Activated CD8-positive, alpha-beta memory T cell treated with anti-CD3 and anti-CD28 coated beads for 1 hour (primary cell): Measurements from ENCODE around the gene TOP3A.
A peak's percentile ranks its signal among the peaks of the same experiment; 100 is the strongest.
"Not testable (repeated sequence)": the region's sequence is repeated elsewhere in the genome, so short reads cannot be mapped to it uniquely, and the experiment has no call there.

ENCODE experiments used
- DNase-seq, 2 donors: peaks; one replicate each; pipeline ENCODE4 v3.0.0-alpha.2; 2020; ENCODE audit warnings: low read depth in 1 of 2; ENCODE audit errors: extremely low read depth in 1 of 2

The TOP3A gene

DNA sequence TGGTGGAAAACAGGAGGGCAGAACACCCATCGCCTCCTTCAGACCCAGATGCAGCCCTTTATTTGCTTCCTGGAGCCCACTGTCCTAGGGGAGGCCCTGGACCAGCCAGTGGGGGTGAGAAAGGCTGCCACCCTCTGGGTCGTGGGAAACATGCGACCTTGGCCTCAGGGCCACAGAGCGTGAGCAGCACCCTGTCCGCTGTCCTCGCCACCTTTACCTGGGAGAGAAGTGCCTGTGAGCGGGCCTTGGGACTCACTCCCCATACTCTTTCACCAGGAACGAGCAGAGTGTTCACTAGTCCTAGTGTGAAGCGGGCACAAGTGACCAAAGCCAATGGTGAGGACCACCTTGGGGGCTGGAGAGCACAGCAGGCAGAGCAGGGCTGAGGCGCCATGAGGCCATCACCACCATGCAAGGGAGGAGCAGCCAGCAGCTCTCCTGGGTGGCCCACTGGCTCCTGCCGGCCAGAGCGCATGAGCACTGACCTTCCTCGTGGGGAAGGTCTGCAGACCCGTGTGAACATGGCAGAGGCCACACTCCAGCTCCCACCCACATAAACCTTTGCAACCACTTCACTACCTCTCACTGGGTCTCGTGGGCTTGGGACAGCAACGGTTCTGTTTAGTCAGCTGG is 8.8 kb upstream of the TOP3A start:
- DNase-seq: no peak

DNA sequence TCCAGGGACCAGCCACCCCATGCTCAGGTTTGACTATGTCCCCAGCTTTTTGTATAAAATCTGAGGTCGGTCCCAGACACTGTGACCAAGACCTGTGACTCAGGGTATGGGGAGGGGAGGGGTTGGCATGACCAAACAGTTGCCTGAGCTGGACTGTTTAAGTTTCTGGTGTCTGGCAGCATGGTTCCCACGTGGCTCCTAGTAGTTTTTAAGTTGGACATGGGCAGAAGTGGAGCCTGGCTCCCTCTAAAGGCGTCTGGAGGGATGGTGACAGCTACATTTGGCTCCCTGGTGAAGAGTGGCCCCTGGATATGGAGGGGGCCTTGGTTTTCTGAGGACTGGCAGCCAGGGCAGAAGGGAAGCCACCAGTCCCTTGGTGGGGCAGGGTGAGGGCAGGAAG is 8.2 kb upstream of the TOP3A start:
- no peak for DNase-seq

DNA sequence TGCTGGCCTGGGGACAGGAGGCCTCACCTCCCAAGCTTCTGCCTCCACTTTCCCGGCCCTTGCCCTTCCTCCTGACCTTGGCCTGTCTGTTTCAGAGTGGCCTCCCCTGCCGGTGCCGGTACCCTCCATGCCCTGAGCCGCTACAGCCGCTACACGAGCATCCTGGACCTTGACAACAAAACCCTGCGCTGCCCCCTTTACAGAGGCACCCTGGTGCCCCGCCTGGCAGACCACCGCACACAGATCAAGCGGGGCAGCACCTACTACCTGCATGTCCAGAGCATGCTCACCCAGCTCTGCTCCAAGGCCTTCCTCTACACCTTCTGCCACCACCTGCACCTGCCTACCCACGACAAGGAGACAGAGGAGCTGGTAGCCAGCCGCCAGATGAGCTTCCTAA is 7.7 kb upstream of the TOP3A start:
- no peak for DNase-seq

DNA sequence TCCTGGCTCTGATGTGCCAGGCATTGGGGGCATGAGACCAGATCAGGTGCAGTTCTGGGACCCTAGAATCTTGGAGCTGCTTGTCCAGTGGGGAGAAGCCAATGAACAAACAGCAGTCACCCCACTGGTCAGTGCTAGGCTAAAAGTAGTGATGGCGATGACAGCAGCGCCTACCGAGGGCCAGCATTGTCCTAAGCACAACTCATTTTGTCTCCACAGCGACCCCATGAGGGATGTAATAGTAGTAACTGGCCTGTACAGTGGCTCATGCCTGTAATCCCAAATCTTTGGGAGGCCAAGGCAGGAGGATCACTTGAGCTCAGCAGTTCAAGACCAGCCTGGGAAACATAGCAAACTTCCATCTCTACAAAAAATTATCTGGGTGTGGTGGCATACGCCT is 6.5 kb upstream of the TOP3A start:
- DNase-seq: no peak

DNA sequence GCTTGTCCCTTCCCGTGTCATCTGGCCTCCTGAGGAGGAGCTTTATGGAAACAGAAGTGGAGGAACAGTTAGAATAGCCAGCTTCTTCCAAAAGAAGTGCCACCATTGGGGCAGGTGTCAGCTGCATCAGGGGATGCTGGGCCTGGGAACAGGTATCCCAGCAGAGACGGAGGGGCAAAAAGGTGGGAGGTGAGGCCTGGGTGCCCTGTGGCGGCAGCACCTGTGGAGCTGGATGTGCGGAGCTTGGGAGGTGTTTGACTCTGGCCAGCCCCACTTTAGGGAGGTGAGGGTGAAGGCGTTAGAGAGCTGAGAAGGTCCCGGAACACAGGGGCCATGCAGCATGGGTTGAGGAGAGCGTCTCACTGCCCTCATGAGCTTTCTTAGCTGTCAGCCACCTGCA is 5.5 kb upstream of the TOP3A start:
- DNase-seq: no peak

DNA sequence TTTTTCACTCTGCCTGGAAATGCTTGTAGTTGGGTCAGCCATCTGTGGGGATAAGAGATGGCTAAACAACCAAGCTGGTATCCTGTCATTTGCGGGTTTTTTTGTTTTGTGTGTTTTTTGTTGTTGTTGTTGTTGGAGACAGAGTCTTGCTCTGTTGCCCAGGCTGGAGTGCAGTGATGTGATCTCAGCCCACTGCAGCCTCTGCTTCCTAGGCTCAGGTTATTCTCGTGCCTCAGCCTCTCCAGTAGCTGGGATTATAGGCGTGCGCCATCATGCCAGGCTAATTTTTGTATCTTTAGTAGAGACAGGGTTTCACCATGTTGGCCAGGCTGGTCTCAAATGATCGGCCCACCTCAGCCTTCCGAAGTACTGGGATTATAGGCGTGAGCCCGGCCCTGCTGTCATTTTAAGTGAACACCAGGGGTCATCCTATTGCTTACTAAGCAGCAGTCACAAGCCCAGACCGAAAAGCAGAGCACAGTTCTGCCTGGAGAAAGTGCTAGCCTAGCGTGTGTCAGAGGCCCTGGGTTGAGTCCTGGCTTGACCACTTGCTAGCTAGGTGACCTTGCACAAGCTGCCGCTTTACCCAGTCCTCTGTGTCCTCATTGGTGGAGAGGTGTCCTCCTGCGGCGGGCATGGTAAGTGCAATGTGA is 4.9 kb upstream of the TOP3A start:
- no peak for DNase-seq

DNA sequence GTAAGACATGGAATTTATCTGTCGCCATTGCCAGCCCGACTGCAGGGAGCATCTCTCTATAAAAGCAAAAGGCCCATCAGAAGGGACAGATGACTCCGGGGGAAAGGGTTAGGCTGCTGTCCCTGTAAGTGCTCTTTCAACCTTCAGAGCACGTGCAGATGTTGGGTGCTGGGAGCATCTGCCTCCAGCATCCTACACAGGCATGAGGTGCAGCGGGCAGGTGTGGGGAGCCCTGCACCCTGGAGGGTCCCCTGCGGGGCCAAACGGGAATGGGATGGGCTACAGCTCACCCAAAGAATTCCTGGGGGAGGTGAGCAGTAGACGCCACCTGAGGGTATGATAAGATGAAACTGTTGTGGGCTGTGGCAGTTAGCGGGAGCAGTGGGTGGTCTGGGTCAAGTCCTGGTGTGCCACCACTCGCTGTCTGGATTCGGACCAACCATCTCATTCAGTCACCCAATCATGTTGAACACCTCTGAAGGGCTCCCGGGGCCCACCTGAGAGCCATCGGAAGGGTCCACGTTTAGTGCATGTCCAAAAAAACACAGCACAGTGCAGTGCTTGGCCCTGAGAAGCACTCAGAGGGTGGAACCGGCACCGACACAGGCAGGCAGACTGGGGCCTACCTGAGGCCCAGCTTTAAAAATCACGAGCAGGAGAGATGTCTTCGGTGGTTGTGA is 4.1 kb upstream of the TOP3A start:
- no peak for DNase-seq

DNA sequence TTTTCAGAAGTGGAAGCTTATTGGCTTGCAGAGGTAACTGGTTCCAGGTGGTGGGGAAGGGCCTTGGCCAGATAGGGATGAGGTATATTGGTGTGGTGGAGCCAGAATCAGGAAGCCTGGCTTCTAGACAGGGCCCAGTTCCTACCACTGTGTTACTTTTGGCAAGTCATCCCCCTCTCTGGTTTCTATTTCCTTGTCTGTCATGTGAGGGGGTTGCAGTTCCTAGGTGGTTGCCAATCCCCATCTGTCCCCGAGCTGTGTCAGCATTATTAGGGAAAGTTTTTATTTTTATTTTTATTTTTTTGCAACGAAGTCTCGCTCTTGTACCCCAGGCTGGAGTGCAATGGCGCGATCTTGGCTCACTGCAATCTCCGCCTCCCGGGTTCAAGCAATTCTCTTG is 3.3 kb upstream of the TOP3A start:
- no peak for DNase-seq

DNA sequence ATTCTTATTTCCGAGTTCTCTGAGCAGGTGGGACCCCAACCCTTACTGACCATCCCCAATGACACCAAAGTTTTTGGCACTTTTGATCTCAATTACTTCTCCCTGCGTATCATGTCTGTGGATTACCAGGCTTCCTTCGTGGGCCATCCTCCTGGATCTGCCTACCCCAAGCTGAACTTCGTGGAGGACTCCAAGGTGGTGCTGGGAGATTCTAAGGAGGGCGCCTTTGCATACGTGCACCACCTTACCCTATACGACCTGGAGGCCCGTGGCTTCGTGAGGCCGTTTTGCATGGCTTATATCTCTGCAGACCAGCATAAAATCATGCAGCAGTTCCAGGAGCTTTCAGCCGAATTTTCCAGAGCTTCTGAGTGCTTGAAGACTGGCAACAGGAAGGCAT is 1.2 kb upstream of the TOP3A start:
- no peak for DNase-seq

DNA sequence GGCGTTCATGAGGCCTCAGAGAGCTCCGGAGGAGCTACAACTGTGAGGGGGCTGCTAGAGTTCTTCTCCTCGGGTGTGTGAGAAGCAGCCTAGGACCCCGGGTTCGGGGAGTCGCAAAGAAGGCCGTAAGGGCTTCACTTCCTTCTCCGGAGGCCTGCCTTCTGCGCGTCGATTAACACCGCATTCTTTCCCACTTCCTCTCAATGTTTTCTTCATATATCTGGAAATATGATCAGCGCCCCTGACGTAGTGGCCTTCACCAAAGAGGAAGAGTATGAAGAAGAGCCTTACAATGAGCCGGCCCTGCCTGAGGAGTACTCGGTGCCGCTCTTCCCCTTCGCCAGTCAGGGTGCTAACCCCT is 748 bp upstream of the TOP3A start:
- peak in 1 of 2 donors; percentile 7 for DNase-seq

DNA sequence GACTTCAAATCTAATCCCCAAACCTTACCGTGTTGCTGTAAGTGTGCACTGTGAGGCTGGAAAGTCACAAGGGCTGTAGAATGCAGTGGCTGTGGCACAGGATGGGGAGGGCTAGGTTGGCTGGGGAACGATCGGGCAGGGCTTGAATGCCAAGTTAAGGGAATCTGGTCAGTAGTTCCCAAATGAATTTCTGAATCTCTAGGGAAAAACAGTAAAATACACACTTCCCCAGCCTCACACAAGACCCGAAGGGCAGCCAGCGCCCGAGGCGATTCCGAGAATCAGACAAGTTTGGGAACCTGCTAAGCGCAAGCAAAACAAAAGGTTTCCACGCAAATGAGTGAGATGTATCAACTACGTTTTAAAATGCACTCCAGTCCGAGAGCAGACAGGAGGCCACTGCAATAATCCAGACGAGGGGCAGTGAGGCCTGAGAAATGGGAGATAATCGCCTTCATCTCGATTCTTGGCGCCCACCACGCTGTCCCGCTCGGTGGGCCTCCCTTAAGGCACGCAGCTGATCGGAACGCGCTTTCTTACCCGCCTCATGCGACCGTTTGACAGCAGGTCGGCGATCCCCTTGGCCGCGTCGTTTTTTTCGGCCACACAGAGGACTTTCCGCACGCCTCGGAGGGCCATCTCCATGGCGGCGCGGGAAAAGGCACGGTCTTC is 599 bp downstream of the TOP3A start:
- no peak for DNase-seq

DNA sequence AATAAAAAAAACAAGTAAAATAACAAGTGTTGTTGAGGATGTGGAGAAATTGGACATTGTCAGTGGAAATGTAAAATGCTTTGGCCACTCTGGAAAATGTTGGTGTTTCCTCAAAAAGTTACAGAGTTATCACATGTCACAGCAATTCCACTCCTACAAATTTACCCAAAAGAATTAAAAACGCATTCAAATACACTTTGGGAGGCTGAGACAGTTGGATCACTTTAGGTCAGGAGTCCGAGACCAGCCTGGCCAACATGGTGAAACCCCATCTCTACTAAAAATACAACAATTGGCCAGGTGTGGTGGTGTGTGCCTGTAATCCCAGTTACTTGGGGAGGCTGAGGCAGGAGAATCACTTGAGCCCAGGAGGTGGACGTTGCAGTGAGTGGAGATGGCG is 5.6 kb downstream of the TOP3A start:
- DNase-seq: no peak

DNA sequence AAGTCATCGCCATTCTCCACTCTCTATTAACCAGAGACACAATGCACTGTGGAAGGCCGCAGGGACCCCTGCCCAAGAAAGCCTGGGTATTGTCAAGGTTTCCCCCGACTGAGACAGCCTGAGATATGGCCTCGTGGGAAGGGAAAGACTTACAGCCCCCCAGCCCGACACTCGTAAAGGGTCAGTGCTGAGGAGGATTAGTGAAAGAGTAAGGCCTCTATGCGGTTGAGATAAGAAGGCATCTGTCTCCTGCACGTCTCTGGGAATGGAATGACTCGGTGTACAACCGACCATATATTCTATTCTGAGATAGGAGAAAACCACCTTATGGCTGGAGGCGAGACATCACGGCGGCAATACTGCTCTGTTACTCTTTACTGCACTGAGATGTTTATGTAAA is 11.6 kb downstream of the TOP3A start:
- DNase-seq: not testable (repeated sequence)

DNA sequence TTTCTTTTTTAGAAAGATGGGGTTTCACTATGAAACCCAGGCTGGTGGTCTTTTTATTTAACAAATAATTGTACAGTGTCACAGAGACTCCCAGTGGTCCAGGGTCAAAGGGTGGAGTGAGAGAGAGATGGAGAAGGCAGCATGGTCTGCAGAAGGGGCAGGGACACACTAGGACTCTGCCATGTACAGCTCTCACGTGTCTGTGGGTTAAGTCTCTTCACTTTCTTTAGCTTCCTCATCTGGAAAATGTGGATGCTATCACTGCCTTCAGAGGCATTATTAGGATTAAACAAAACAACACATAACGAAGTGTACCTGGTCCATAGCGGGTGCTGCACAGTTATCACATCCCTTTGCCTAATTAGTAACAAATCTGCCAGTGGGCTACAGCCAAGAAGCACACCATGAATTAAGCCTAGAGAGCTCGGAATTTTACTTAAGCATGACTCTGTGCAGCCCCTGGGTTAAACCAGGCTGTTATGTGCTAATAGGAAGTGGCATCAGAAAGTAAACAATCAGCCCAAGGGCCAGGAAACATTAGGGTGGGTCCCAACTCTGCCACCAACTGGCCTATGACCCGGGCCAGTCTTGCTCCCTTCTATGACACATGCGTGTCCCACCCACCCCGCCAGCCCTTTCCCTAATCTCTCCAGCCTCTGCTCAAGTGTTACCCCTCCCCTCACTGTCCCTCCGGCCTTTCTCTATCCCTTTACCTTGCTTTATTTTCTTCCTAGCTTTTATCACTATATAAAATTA is 13.9 kb downstream of the TOP3A start:
- no peak for DNase-seq

DNA sequence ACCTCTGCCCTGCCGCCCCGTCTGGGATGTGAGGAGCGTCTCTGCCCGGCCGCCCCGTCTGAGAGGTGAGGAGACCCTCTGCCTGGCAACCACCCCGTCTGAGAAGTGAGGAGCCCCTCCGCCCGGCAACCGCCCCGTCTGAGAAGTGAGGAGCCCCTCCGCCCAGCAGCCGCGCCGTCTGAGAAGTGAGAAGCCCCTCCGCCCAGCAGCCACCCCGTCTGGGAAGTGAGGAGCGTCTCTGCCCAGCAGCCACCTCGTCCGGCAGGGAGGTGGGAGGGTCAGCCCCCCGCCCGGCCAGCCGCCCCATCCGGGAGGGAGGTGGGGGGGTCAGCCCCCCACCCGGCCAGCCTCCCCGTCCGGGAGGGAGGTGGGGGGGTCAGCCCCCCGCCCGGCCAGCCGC is 16.7 kb downstream of the TOP3A start:
- not testable (repeated sequence) for DNase-seq

DNA sequence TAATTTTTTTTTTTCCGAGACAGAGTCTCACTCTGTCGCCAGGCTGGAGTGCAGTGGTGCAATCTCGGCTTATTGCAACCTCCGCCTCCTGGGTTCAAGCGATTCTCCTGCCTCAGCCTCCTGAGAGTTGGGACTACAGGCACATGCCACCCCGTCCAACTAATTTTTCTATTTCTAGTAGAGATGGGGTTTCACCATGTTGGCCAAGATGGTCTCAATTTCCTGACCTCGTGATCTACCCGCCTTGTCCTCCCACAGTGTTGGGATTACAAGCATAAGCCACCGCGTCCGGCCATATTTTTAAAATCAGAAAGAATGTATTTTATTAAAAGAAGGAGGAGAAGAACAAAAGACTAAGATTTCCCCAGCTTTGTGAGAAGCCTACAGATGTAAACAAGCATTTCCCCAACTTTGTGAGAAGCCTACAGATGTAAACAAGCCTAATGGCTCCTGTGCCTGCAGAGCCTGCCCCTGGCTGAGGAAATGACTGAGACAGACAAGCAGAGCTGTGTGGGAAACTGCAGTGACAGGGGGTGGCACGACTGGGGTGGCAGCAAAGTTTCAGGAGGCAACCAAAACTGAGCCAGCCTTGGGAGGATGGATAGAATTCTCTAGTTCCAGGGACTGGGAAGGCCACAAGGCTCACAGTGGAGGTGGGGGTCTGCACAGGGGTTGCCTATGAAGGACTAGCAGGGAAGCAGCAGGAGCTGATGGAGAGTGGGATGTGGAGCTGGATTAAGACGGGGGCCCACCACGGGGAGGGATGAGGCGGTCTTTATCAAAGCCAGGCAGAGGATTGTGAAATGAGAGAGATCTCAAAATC is 22.9 kb downstream of the TOP3A start:
- DNase-seq: no peak

DNA sequence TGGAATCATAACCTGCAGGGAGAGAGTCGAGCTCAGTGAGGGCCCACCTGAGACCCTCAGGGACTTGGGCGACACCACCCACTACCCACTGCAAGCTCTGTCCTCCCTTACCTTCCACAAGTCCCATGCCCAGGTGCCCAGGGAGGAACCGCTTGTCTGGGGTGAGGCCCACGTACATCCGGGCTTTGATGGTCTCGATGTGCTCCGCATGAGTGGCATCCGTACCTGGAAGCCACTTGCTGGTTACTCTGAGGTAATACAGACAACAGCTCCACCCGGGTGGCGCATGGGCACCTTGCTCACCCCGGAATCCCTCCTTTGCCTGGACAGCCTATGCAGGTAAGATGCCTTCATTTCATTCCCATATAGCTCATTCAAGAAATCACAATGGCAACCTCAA is 29.5 kb downstream of the TOP3A start:
- DNase-seq: no peak

DNA sequence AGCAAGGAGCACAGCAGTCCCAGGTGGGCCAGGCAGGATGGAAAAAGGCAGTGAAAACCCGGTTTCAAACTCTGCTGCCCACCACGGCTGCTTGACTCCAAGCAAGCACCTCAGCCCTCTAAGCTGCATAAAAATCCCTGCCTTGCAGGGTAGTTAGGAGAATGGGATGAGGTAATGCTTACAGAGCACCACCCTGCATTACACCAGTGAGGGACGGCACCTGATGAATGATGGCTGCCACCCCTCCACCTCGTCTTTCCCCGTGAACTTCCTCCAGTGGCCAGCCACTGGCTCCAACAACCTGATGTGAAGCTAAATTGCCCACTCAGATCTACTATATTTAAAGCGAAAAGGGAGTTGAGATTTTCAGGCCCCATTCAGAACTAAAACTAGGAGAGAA is 33.0 kb downstream of the TOP3A start:
- DNase-seq: no peak

DNA sequence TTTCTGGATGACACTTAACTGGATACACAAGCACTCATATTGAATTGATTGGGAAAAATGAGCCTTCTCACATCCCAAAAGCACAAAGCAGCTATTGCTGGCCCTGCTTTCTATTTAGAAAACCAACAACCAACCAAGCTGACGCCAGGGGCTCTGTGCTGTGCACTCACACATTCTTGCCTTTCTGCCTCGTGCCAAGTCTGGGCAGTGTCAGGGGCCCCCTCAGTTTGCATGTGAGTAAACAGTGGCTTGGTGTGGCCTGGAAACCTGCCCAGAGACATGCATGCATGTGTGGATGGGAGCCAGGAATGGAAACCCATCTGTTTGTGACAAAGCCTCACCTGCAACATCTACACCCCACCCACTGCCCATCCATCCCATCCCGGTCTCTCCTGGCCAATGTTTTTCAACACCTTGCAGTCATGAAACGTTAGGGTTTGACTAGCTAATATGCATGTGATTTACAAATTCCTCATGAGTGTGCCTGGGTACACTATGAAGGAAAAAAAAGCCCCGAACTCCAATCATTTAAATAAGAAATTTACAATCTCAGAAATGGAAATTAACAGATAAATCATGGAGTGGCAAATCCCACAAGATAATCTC is 33.9 kb downstream of the TOP3A start:
- DNase-seq: no peak

DNA sequence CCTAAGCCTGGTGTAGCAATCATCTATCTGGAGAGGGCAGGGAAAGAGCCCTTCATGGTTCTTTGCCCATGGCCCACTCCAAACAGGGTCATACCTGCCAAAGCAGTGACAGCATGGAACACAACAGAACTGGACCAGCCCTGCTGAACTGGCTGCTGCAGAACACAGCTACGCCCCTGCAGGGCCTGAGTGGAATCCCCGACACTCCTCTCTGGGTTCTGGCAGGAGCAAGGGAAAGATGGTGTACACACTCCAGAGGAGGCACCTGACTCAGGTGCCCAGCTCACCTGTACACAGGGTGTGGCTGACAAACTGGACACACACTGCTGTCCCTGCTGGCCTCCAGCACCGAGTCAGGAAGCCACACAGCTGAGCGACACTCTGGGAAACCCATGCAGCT is 34.5 kb downstream of the TOP3A start:
- no peak for DNase-seq
